Measurements from ENCODE around the gene SLC27A1. TPM values are rescaled to one million over a fixed set of nuclear protein-coding genes. Genes with fewer than 3 reads are reported as not detected.

SLC27A1 gene
- total RNA-seq, 2 donors from 2014 or later = 11.8 to 16.9 TPM

GRCh38 chr19:17448131-17448967 lies 22.0 kb upstream of the SLC27A1 start, which contains the start of gene TMEM221:
Gene TMEM221, minus strand, starts transcription at chr19:17448668. Its CDS starts 206 bp downstream, at chr19:17448462.
- Mint-ChIP-seq H3K27ac (no peak within 1 kb of the TSS), H3K36me3 (ENCODE audit: low read depth) (no peaks in the 10 kb centered on the region), H3K4me3 (peak within 1 kb of the TSS; percentile 61), H3K4me1 (no peaks in the 10 kb centered on the region), H3K9me3 (peaks cover 1% of the 10 kb centered on the region), H3K27me3 (ENCODE audit: insufficient read depth) (peaks cover 38% of the 10 kb centered on the region)
- H3K36me3 ChIP-seq (ENCODE audit: control insufficient read depth, insufficient read depth, low read length) = no peaks in the 10 kb centered on the region
- peaks cover 24% of the 10 kb centered on the region for H3K27me3 ChIP-seq (ENCODE audit: control insufficient read depth, insufficient read depth, low read length, poor library complexity, severe bottlenecking)
- TF ChIP-seq CTCF (conservative IDR thresholded peaks at IDR 0.05) = peak; percentile 83
- no peaks in the 10 kb centered on the region for H3K9me3 ChIP-seq (ENCODE audit: control insufficient read depth, low read length)
- H3K4me3 ChIP-seq (ENCODE audit: low read length) = peak within 1 kb of the TSS; percentile 72
- H3K9ac ChIP-seq (ENCODE audit: extremely low read depth, low read length, poor library complexity, severe bottlenecking) = peak within 1 kb of the TSS; percentile 25
- peak; percentile 86 for DNase-seq
- H3K4me1 ChIP-seq (ENCODE audit: control insufficient read depth, insufficient read depth, low read length) = no peaks in the 10 kb centered on the region
- no peak within 1 kb of the TSS for H3K27ac ChIP-seq (ENCODE audit: low read depth, low read length)
- WGBS, 2 experiments (ENCODE audit: insufficient coverage in 1 of 2, insufficient read length in 1 of 2) = 2 to 6% methylated on average over 11 to 81 of the region's 81 CpGs

- Mint-ChIP-seq H3K4me3 (no peak overlapping the region), H3K9me3 (peaks cover 3% of the 10 kb centered on the region), H3K36me3 (ENCODE audit: low read depth) (no peaks in the 10 kb centered on the region), H3K4me1 (peaks cover 5% of the 10 kb centered on the region), H3K27me3 (ENCODE audit: insufficient read depth) (peaks cover 57% of the 10 kb centered on the region), H3K27ac (no peak overlapping the region)
- no peak overlapping the region for H3K9ac ChIP-seq (ENCODE audit: extremely low read depth, low read length, poor library complexity, severe bottlenecking)
- no peak overlapping the region for H3K27ac ChIP-seq (ENCODE audit: low read depth, low read length)
- 85 to 91% methylated on average over 5 to 7 of the region's 8 CpGs for WGBS, 2 experiments (ENCODE audit: insufficient coverage in 1 of 2, insufficient read length in 1 of 2)
- no peak overlapping the region for H3K4me3 ChIP-seq (ENCODE audit: low read length)
- TF ChIP-seq CTCF (conservative IDR thresholded peaks at IDR 0.05) = no peak
- no peak for DNase-seq
- H3K36me3 ChIP-seq (ENCODE audit: control insufficient read depth, insufficient read depth, low read length) = no peaks in the 10 kb centered on the region
- H3K4me1 ChIP-seq (ENCODE audit: control insufficient read depth, insufficient read depth, low read length) = no peaks in the 10 kb centered on the region
- peaks cover 42% of the 10 kb centered on the region for H3K27me3 ChIP-seq (ENCODE audit: control insufficient read depth, insufficient read depth, low read length, poor library complexity, severe bottlenecking)
- H3K9me3 ChIP-seq (ENCODE audit: control insufficient read depth, low read length) = no peaks in the 10 kb centered on the region
Measured at GRCh38 chr19:17450264-17451075, 19.9 kb upstream of the SLC27A1 start.

- Mint-ChIP-seq H3K4me3 (no peak overlapping the region), H3K27ac (no peak overlapping the region), H3K9me3 (peaks cover 3% of the 10 kb centered on the region), H3K4me1 (peaks cover 5% of the 10 kb centered on the region), H3K36me3 (ENCODE audit: low read depth) (no peaks in the 10 kb centered on the region), H3K27me3 (ENCODE audit: insufficient read depth) (peaks cover 70% of the 10 kb centered on the region)
- Histone ChIP-seq H3K4me1 (ENCODE audit: control insufficient read depth, insufficient read depth, low read length) (no peaks in the 10 kb centered on the region), H3K27ac (ENCODE audit: low read depth, low read length) (no peak overlapping the region), H3K4me3 (ENCODE audit: low read length) (no peak overlapping the region), H3K27me3 (ENCODE audit: control insufficient read depth, insufficient read depth, low read length, poor library complexity, severe bottlenecking) (peaks cover 48% of the 10 kb centered on the region), H3K36me3 (ENCODE audit: control insufficient read depth, insufficient read depth, low read length) (no peaks in the 10 kb centered on the region), H3K9me3 (ENCODE audit: control insufficient read depth, low read length) (no peaks in the 10 kb centered on the region), H3K9ac (ENCODE audit: extremely low read depth, low read length, poor library complexity, severe bottlenecking) (no peak overlapping the region)
- DNase-seq = no peak
- WGBS, 2 experiments (ENCODE audit: insufficient coverage in 1 of 2, insufficient read length in 1 of 2) = 92% methylated on average over 4 of the region's 4 CpGs
- TF ChIP-seq CTCF (conservative IDR thresholded peaks at IDR 0.05) = no peak
Measured at GRCh38 chr19:17451820-17452219, 18.5 kb upstream of the SLC27A1 start.
